KMS-11 (cell line): ENCODE measurements around the gene DNMT3A.
A peak's percentile ranks its signal among the peaks of the same experiment; 100 is the strongest.

ENCODE experiments used
- H2AFZ ChIP-seq: fragments of 200-600 bp; sonication (generic); 2 replicates; pipeline ENCODE4 v1.6.1; 2016; ENCODE audit warnings: antibody characterized with exemption, mixed run types, low read depth
- H3K27ac ChIP-seq: fragments of 200-600 bp; sonication (generic); 2 replicates; pipeline ENCODE4 v1.6.1; 2016; ENCODE audit warnings: mild to moderate bottlenecking, mixed run types
- H3K27me3 ChIP-seq: fragments of 200-600 bp; sonication (generic); 2 replicates; pipeline ENCODE4 v1.6.1; 2017; ENCODE audit warnings: mild to moderate bottlenecking, low read depth, mixed run types, moderate library complexity; ENCODE audit not compliant: insufficient read depth
- H3K36me3 ChIP-seq: fragments of 200-600 bp; sonication (generic); 2 replicates; pipeline ENCODE4 v1.6.1; 2017; ENCODE audit warnings: mild to moderate bottlenecking, mixed run types; ENCODE audit not compliant: insufficient read depth
- H3K4me1 ChIP-seq: fragments of 200-600 bp; sonication (generic); 2 replicates; pipeline ENCODE4 v1.6.1; 2016; ENCODE audit warnings: mild to moderate bottlenecking, low read depth, mixed run types; ENCODE audit not compliant: poor library complexity, severe bottlenecking
- H3K4me2 ChIP-seq: fragments of 200-600 bp; sonication (generic); 2 replicates; pipeline ENCODE4 v1.7.0; 2016; ENCODE audit warnings: mild to moderate bottlenecking, mixed run types
- H3K4me3 ChIP-seq: fragments of 200-600 bp; sonication (generic); IDR thresholded peaks from 2 replicates; pipeline ENCODE4 v1.6.1; 2017; ENCODE audit warnings: low read depth, low read length, mixed read lengths; ENCODE audit not compliant: insufficient read depth
- H3K79me2 ChIP-seq: fragments of 200-600 bp; sonication (generic); 2 replicates; pipeline ENCODE4 v1.6.1; 2016; ENCODE audit warnings: low read depth, mixed run types; ENCODE audit not compliant: insufficient read depth
- H3K9ac ChIP-seq: fragments of 200-600 bp; sonication (generic); 2 replicates; pipeline ENCODE4 v1.6.1; 2016; ENCODE audit warnings: mild to moderate bottlenecking, mixed run types
- H4K20me1 ChIP-seq: fragments of 200-600 bp; sonication (generic); 2 replicates; pipeline ENCODE4 v1.6.1; 2016; ENCODE audit warnings: mild to moderate bottlenecking, mixed run types; ENCODE audit not compliant: insufficient read depth
- TF ChIP-seq, protein P1 (sequence below): fragments of 200-600 bp; sonication (generic); conservative IDR thresholded peaks from 2 replicates; pipeline ENCODE4 v1.6.1; 2017; ENCODE audit warnings: low read depth, mild to moderate bottlenecking, antibody characterized with exemption, low read length, moderate library complexity, mixed read lengths

The DNMT3A gene

GRCh38 chr2:25283921-25284320 is 57.8 kb downstream of the DNMT3A start:
- no peak overlapping the region for H3K4me2 ChIP-seq
- H3K4me1 ChIP-seq: peaks cover 51% of the 10 kb centered on the region
- no peaks in the 10 kb centered on the region for H3K27me3 ChIP-seq
- H2AFZ ChIP-seq: no peak overlapping the region
- H3K36me3 ChIP-seq: no peaks in the 10 kb centered on the region
- H4K20me1 ChIP-seq: no peaks in the 10 kb centered on the region
- TF ChIP-seq, protein P1, sequence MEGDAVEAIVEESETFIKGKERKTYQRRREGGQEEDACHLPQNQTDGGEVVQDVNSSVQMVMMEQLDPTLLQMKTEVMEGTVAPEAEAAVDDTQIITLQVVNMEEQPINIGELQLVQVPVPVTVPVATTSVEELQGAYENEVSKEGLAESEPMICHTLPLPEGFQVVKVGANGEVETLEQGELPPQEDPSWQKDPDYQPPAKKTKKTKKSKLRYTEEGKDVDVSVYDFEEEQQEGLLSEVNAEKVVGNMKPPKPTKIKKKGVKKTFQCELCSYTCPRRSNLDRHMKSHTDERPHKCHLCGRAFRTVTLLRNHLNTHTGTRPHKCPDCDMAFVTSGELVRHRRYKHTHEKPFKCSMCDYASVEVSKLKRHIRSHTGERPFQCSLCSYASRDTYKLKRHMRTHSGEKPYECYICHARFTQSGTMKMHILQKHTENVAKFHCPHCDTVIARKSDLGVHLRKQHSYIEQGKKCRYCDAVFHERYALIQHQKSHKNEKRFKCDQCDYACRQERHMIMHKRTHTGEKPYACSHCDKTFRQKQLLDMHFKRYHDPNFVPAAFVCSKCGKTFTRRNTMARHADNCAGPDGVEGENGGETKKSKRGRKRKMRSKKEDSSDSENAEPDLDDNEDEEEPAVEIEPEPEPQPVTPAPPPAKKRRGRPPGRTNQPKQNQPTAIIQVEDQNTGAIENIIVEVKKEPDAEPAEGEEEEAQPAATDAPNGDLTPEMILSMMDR: no peak
- no peaks in the 10 kb centered on the region for H3K79me2 ChIP-seq
- no peak overlapping the region for H3K9ac ChIP-seq
- no peak overlapping the region for H3K4me3 ChIP-seq
- no peak overlapping the region for H3K27ac ChIP-seq

DNA sequence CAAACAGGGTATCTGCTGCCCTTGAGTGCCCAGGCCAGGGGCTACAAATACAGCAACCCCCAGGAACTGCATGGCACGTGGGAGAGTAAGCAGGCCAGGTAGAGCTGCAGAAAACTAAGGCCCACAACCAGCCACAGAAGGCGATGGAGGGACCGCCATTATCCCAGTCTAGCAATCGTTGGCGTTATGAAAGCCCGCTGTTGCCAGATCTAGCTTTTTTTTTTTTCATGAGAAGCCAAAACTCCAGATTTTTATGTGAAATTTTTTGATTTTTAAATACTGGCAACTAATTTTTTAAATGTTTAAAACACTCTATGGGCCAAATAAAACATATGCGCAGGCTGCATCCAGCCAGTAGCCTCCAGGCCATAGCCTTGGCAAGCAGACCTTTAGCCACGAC is 59.8 kb downstream of the DNMT3A start:
- no peak overlapping the region for H3K4me3 ChIP-seq
- H3K27me3 ChIP-seq: no peaks in the 10 kb centered on the region
- peaks cover 40% of the 10 kb centered on the region for H3K4me1 ChIP-seq

GRCh38 chr2:25281522-25281921 is 60.2 kb downstream of the DNMT3A start:
- Histone ChIP-seq H3K27ac (peak overlapping the region; percentile 52), H3K79me2 (no peaks in the 10 kb centered on the region), H2AFZ (no peak overlapping the region), H3K9ac (no peak overlapping the region), H3K4me1 (peaks cover 35% of the 10 kb centered on the region), H3K4me3 (no peak overlapping the region), H3K36me3 (no peaks in the 10 kb centered on the region), H3K4me2 (peak overlapping the region; percentile 38; the same call in 1 of the 2 replicates), H4K20me1 (no peaks in the 10 kb centered on the region), H3K27me3 (no peaks in the 10 kb centered on the region)
- TF ChIP-seq, protein P1: no peak

More for the DNA sequence above, 59.8 kb downstream of the DNMT3A start:
- H4K20me1 ChIP-seq: no peaks in the 10 kb centered on the region
- no peak overlapping the region for H2AFZ ChIP-seq
- H3K36me3 ChIP-seq: no peaks in the 10 kb centered on the region
- H3K4me2 ChIP-seq: peak overlapping the region; percentile 38; the same call in 1 of the 2 replicates
- no peak overlapping the region for H3K9ac ChIP-seq
- H3K79me2 ChIP-seq: no peaks in the 10 kb centered on the region
- peak overlapping the region; percentile 52 for H3K27ac ChIP-seq
- TF ChIP-seq, protein P1: no peak

DNA sequence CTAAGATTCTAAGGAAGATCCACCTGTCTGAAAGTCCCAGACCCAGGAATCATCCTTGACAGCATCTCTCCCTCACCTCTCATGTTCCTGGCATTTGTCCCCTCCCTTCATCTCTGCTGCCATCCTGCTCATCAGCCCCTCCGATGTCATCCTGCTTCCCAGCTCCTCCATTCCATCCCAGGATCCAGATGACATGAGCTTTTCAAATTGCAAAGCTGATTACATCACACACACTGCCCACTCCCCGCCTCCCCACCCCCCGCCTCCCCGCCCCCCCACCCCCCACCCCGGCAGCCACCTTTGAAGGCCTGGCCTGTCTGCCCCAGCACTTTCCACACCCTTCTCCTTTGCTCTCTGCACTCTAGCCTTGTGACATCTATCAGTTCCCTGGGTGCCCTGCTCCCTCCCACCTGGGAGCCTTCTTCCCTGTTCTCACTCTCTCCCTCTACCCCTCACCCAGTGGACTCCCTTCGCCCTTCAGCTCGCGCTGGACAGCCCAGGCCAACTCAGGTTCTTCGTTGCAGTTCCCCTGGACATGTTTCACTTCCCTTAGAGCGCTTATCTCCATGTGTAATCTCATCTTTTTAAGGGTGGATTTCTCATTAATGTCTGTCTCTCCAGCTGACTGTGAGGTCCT is 61.6 kb downstream of the DNMT3A start:
- no peak overlapping the region; the same call in 1 of the 2 replicates for H3K27ac ChIP-seq

More for the DNA sequence above, 61.6 kb downstream of the DNMT3A start:
- Histone ChIP-seq H3K79me2 (no peaks in the 10 kb centered on the region), H3K9ac (no peak overlapping the region), H3K36me3 (no peaks in the 10 kb centered on the region), H3K4me2 (no peak overlapping the region; the same call in 1 of the 2 replicates), H2AFZ (no peak overlapping the region), H4K20me1 (no peaks in the 10 kb centered on the region), H3K4me1 (peaks cover 26% of the 10 kb centered on the region), H3K4me3 (no peak overlapping the region), H3K27me3 (no peaks in the 10 kb centered on the region)
- TF ChIP-seq, protein P1: no peak
